Transverse colon (tissue), 4 donors: Measurements from ENCODE around the gene TPD52L1. TPM values are rescaled to one million over a fixed set of nuclear protein-coding genes. Genes with fewer than 3 reads are reported as not detected.

Experiments
- DNase-seq: peaks from one replicate; pipeline ENCODE4 v3.0.0-alpha.2; 2019
- H3K27ac ChIP-seq, 4 donors: fragments of 200-600 bp; sonication (generic); 2 replicates each; pipeline ENCODE4 v1.5.1; 2016 to 2018; ENCODE audit warnings: inconsistent platforms in 4 of 4
- H3K27me3 ChIP-seq: fragments of 200-600 bp; sonication (generic); 2 replicates; pipeline ENCODE4 v1.5.1; 2017; ENCODE audit warnings: inconsistent platforms
- H3K36me3 ChIP-seq, 4 donors: fragments of 200-600 bp; sonication (generic); 2 replicates each; pipeline ENCODE4 v1.5.1; 2017 to 2019; ENCODE audit warnings: inconsistent platforms in 4 of 4
- H3K4me1 ChIP-seq, 4 donors: fragments of 200-600 bp; sonication (generic); 2 replicates each; pipeline ENCODE4 v1.5.1; 2017 to 2020; ENCODE audit warnings: inconsistent platforms in 4 of 4
- H3K4me3 ChIP-seq, 4 donors: fragments of 200-600 bp; sonication (generic); 1 replicate in 1 of 4; 2 replicates in 3 of 4; pipeline versions ENCODE4 v1.5.1 to v1.6.1; 2017 to 2019; ENCODE audit warnings: inconsistent platforms in 4 of 4
- H3K9me3 ChIP-seq, 2 donors: fragments of 200-600 bp; sonication (generic); 2 replicates each; pipeline ENCODE4 v1.5.1; 2017 to 2019; ENCODE audit warnings: inconsistent platforms in 2 of 2
- CTCF ChIP-seq, 5 experiments: fragments of 200-600 bp in 3 of 5; fragments of 450-650 bp in 2 of 5; sonication (generic) in 3 of 5; IDR thresholded peaks; 1 replicate in 2 of 5; 2 replicates in 3 of 5; pipeline ENCODE4 v1.5.1; 2016 to 2017; ENCODE audit warnings: antibody characterized with exemption in 5 of 5, inconsistent platforms in 3 of 5, mild to moderate bottlenecking in 2 of 5, moderate library complexity in 1 of 5
- EP300 ChIP-seq: sonication (generic); formaldehyde crosslinking; IDR thresholded peaks from one replicate; pipeline ENCODE4 v1.6.1; 2017; ENCODE audit warnings: antibody characterized with exemption, low read depth
- POLR2A ChIP-seq: fragments of 450-650 bp; IDR thresholded peaks from one replicate; pipeline ENCODE4 v1.6.1; 2016; ENCODE audit warnings: antibody characterized with exemption, mild to moderate bottlenecking, moderate library complexity
- POLR2AphosphoS5 ChIP-seq, 3 donors: sonication (generic); formaldehyde crosslinking; IDR thresholded peaks; one replicate each; pipeline ENCODE4 v1.6.1; 2016; ENCODE audit warnings: antibody characterized with exemption in 3 of 3
- WGBS, 2 donors: methylation state at CpG; one replicate each; pipeline ENCODE4 v1.1.5; 2018; ENCODE audit warnings: low coverage in 1 of 2; 5-methylcytosine and 5-hydroxymethylcytosine counted together
- in situ Hi-C, 4 donors: fragments of 200-750 bp; cut with MboI; loops; one replicate each; pipeline versions ENCODE4 v1.15.0 to v1.15.1; 2017; ENCODE audit warnings: low sequenced_read_pairs in 3 of 4, low pct_ligation_motif_present in 1 of 4, low pct_unique_long_range_greater_than_20kb in 1 of 4
- intact Hi-C: fragments of 100-400 bp; cut with DNase I; formaldehyde crosslinking; loops from one replicate; pipeline ENCODE4 v1.15.1; 2023; ENCODE audit warnings: low total_unique reads
- total RNA-seq, 4 donors: library from RNA; depleted of rRNA; stranded (reverse); fragments of >200 nt; gene quantifications; one replicate each; pipeline ENCODE4 v1.1.0, GENCODE V29; 2016

The TPD52L1 gene
- total RNA-seq, 4 donors from 2014 or later: 2.6 to 96.5 (median 25.2) TPM

- Histone ChIP-seq H3K9me3 (no peaks in the 10 kb centered on the region), H3K4me3 (no peak overlapping the region), H3K27me3 (no peaks in the 10 kb centered on the region), H3K27ac (no peak overlapping the region), H3K36me3 (no peaks in the 10 kb centered on the region), H3K4me1 (no peaks in the 10 kb centered on the region)
- intact Hi-C loops (no loop called here), in situ Hi-C loops (loop anchor here in 3 of 4 donors (10.0 to 25.0 kb wide), 2 partner anchors 127 to 595 kb away; no protein-coding TSS in a partner anchor)
- no peak for DNase-seq
- no peak for TF ChIP-seq EP300
- no peak for TF ChIP-seq POLR2A
- WGBS, 2 donors: 55 to 70% methylated on average over 2 of the region's 2 CpGs
These were observed 14.0 kb downstream of the TPD52L1 start for GRCh38 chr6:125167579-125167978.

- no peaks in the 10 kb centered on the region for H3K9me3 ChIP-seq
- H3K27me3 ChIP-seq: no peaks in the 10 kb centered on the region
- 70 to 72% methylated on average over 2 to 3 of the region's 3 CpGs for WGBS, 2 donors
- H3K4me3 ChIP-seq: no peak overlapping the region
- H3K4me1 ChIP-seq: no peaks in the 10 kb centered on the region
- intact Hi-C loops: no loop called here
- no peak for DNase-seq
- in situ Hi-C loops: loop anchor here in 3 of 4 donors (10.0 to 25.0 kb wide), 2 partner anchors 126 to 593 kb away; no protein-coding TSS in a partner anchor
- no peaks in the 10 kb centered on the region for H3K36me3 ChIP-seq
- TF ChIP-seq POLR2A (no peak), EP300 (no peak), CTCF (IDR thresholded peaks at IDR 0.05) (no peak), POLR2AphosphoS5 (IDR thresholded peaks at IDR 0.05) (no peak)
- no peak overlapping the region for H3K27ac ChIP-seq
These were observed 15.5 kb downstream of the TPD52L1 start for GRCh38 chr6:125169058-125169457.

- no peaks in the 10 kb centered on the region for H3K27me3 ChIP-seq
- H3K27ac ChIP-seq: peak overlapping the region in 2 of 4 donors; percentile 1 to 12
- no peaks in the 10 kb centered on the region for H3K9me3 ChIP-seq
- no peaks in the 10 kb centered on the region for H3K36me3 ChIP-seq
- DNase-seq: no peak
- no peaks in the 10 kb centered on the region for H3K4me1 ChIP-seq
- WGBS, 2 donors: 71 to 89% methylated on average over 3 of the region's 3 CpGs
- in situ Hi-C loops: loop anchor here in 3 of 4 donors (10.0 to 25.0 kb wide), 2 partner anchors 125 to 593 kb away; no protein-coding TSS in a partner anchor
- TF ChIP-seq EP300 (no peak), POLR2A (no peak), CTCF (IDR thresholded peaks at IDR 0.05) (no peak), POLR2AphosphoS5 (IDR thresholded peaks at IDR 0.05) (no peak)
- intact Hi-C loops: no loop called here
- H3K4me3 ChIP-seq: no peak overlapping the region
These were observed 15.9 kb downstream of the TPD52L1 start for GRCh38 chr6:125169522-125169921.

- intact Hi-C loops: no loop called here
- Histone ChIP-seq H3K4me3 (no peak overlapping the region), H3K9me3 (no peaks in the 10 kb centered on the region), H3K27me3 (no peaks in the 10 kb centered on the region), H3K36me3 (no peaks in the 10 kb centered on the region), H3K4me1 (no peaks in the 10 kb centered on the region), H3K27ac (peak overlapping the region in 1 of 4 donors; percentile 1)
- TF ChIP-seq POLR2A (no peak), POLR2AphosphoS5 (IDR thresholded peaks at IDR 0.05) (no peak), EP300 (no peak), CTCF (IDR thresholded peaks at IDR 0.05) (no peak)
- WGBS, 2 donors: 74 to 80% methylated on average over 1 of the region's 1 CpG
- in situ Hi-C loops: loop anchor here in 2 of 4 donors (25.0 kb wide), 1 partner anchor 592 kb away; no protein-coding TSS in a partner anchor
- no peak for DNase-seq
These were observed 16.8 kb downstream of the TPD52L1 start for GRCh38 chr6:125170376-125170775.
